ENCODE data around the gene MED27. TPM values are rescaled to one million over a fixed set of nuclear protein-coding genes. Genes with fewer than 3 reads are reported as not detected.
A peak's percentile ranks its signal among the peaks of the same experiment; 100 is the strongest.

MED27 gene
- total and polyA plus RNA-seq, 2 of the 13 experiments (the other 11 are each of a cell fraction or from before 2014, with no cell fraction given), result 16.9 to 19.0 TPM

- Histone ChIP-seq H3K27ac (ENCODE audit: extremely low read length, insufficient read depth, low read length) (no peak overlapping the region), H3K9me3 (ENCODE audit: low read length) (no peaks in the 10 kb centered on the region), H3K4me2 (ENCODE audit: low read depth, low read length) (no peak overlapping the region), H3K79me2 (ENCODE audit: insufficient read depth, low read length) (no peaks in the 10 kb centered on the region), H4K20me1 (ENCODE audit: insufficient read depth, low read length) (0 out of 2 replicates have a peak, but pooled peaks cover 3% of the 10 kb centered on the region), H3K4me3 (replicated peaks in 1 of 3; ENCODE audit: insufficient read depth in 1 of 3, low read depth in 2 of 3, low read length in 3 of 3) (no peak overlapping the region), H3K4me1 (ENCODE audit: insufficient read depth, low read length) (no peaks in the 10 kb centered on the region), H2AFZ (ENCODE audit: low read length) (no peak overlapping the region), H3K36me3 (replicated peaks in 1 of 2; ENCODE audit: control insufficient read depth in 1 of 2, insufficient read depth in 2 of 2, low read length in 2 of 2) (peaks cover 0 to 4% of the 10 kb centered on the region in 2 experiments; a peak in 1 of 5 replicates), H3K9ac (ENCODE audit: insufficient read depth, low read depth, low read length) (no peak overlapping the region), H3K27me3 (ENCODE audit: control insufficient read depth in 1 of 2, insufficient read depth in 2 of 2, low read length in 2 of 2) (no peaks in the 10 kb centered on the region)
- 100% methylated on average over 1 of the region's 1 CpG for WGBS (ENCODE audit: low lambda C conversion rate)
- CTCF ChIA-PET (ENCODE audit: low intra/inter-chr PET ratio, low total read pairs), result no interaction called here
- BruUV-seq (replicated peaks), result no TSS peak
- peak; percentile 42 for FAIRE-seq
- TF ChIP-seq STAG1 (CRISPR knock-in tag; IDR thresholded peaks at IDR 0.05), result peak; percentile 12; the same call in 1 of the 2 replicates
- TF ChIP-seq CTCF (CRISPR knock-in tag; IDR thresholded peaks at IDR 0.05), result peak; percentile 43
- TF ChIP-seq ZNF639 (CRISPR knock-in tag; conservative IDR thresholded peaks at IDR 0.05), result no peak
- no peak for DNase-seq (ENCODE audit: low spot score)
- ATAC-seq, result no peak; the same call in 2 of the 3 replicates
- POLR2A ChIA-PET, result no interaction called here
- in situ Hi-C loops (cut with HindIII; ENCODE audit: extremely low pct_ligation_motif_present, low pct_unique_long_range_greater_than_20kb) (no loop called here), intact Hi-C loops (cut with micrococcal nuclease; ENCODE audit: unreplicated experiment) (no loop called here)
Measured at GRCh38 chr9:131954299-131954698, 125.4 kb downstream of the MED27 start.

GRCh38 chr9:131951905-131952304 lies 127.8 kb downstream of the MED27 start:
- Histone ChIP-seq H3K79me2 (ENCODE audit: insufficient read depth, low read length) (no peaks in the 10 kb centered on the region), H2AFZ (ENCODE audit: low read length) (no peak overlapping the region), H3K9me3 (ENCODE audit: low read length) (no peaks in the 10 kb centered on the region), H4K20me1 (ENCODE audit: insufficient read depth, low read length) (no peaks in the 10 kb centered on the region), H3K4me2 (ENCODE audit: low read depth, low read length) (no peak overlapping the region), H3K4me3 (replicated peaks in 1 of 3; ENCODE audit: insufficient read depth in 1 of 3, low read depth in 2 of 3, low read length in 3 of 3) (no peak overlapping the region), H3K27me3 (ENCODE audit: control insufficient read depth in 1 of 2, insufficient read depth in 2 of 2, low read length in 2 of 2) (no peaks in the 10 kb centered on the region), H3K4me1 (ENCODE audit: insufficient read depth, low read length) (no peaks in the 10 kb centered on the region), H3K36me3 (replicated peaks in 1 of 2; ENCODE audit: control insufficient read depth in 1 of 2, insufficient read depth in 2 of 2, low read length in 2 of 2) (no peaks in the 10 kb centered on the region), H3K27ac (ENCODE audit: extremely low read length, insufficient read depth, low read length) (no peak overlapping the region), H3K9ac (ENCODE audit: insufficient read depth, low read depth, low read length) (no peak overlapping the region)
- intact Hi-C loops (cut with micrococcal nuclease; ENCODE audit: unreplicated experiment) (no loop called here), in situ Hi-C loops (cut with HindIII; ENCODE audit: extremely low pct_ligation_motif_present, low pct_unique_long_range_greater_than_20kb) (no loop called here)
- WGBS (ENCODE audit: low lambda C conversion rate), result 74% methylated on average over 5 of the region's 5 CpGs
- DNase-seq (ENCODE audit: low spot score) (no peak), FAIRE-seq (no peak), ATAC-seq (no peak)
- ChIA-PET CTCF (ENCODE audit: low intra/inter-chr PET ratio, low total read pairs) (no interaction called here), POLR2A (no interaction called here)
- no TSS peak for BruUV-seq (replicated peaks)
- TF ChIP-seq RORA (CRISPR knock-in tag; IDR thresholded peaks at IDR 0.05), result no peak
- no peak for TF ChIP-seq TCF7L2 (IDR thresholded peaks at IDR 0.05; ENCODE audit: low read depth, low read length)
- no peak for TF ChIP-seq TFDP1 (CRISPR knock-in tag; IDR thresholded peaks at IDR 0.05; ENCODE audit: borderline replicate concordance)
- no peak for TF ChIP-seq ZBTB8A (CRISPR knock-in tag; IDR thresholded peaks at IDR 0.05; ENCODE audit: borderline replicate concordance, low read depth)
- TF ChIP-seq SNAPC2 (CRISPR knock-in tag; IDR thresholded peaks at IDR 0.05), result no peak
- no peak for TF ChIP-seq NKX3-1 (CRISPR knock-in tag; IDR thresholded peaks at IDR 0.05)
- no peak for TF ChIP-seq ZNF282 (IDR thresholded peaks at IDR 0.05; ENCODE audit: partially characterized antibody)
- TF ChIP-seq SIX4 (CRISPR knock-in tag; IDR thresholded peaks at IDR 0.05), result no peak
